ENCODE data around the gene TAF8. TPM values are rescaled to one million over a fixed set of nuclear protein-coding genes. Genes with fewer than 3 reads are reported as not detected.

TAF8 gene
- total RNA-seq, 1 donor from 2014 or later: 21.9 TPM

DNA sequence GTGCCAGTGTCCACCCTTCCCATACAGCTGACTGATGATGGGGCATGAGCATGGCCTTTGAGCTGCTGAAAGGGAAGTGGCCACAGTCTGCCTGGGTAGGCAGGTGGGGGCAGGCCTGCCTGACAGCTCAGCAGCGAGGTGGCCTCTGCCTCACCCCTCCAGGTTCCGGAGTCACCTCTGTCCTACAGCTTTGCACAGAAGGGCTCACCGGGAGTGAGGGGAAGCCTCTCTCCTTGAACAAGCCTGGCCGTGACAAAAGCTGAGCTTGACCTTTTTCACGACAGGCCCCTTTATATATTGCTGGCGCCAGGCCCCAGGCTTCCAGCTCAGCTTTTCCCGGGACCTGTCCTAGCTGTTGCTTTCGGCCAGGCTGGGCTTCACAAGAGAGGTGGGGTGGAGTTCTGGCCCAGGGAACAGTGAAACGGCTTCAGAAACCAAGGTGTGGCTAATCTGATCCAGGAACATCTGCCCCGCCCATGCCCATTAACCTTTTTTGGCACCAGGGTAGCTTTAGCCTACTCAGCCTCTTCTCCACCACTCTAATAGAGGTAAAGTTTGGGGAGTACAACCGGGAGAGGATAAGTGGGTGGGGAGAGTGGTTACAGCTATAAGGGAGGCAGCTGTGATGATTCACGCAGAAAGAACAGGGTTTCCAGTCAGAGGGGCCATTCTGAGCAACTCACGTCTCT, 49.2 kb downstream of the TAF8 start:
- Mint-ChIP-seq H3K4me3 (ENCODE audit: unreplicated experiment) (no peak overlapping the region), H3K9me3 (ENCODE audit: unreplicated experiment) (no peaks in the 10 kb centered on the region), H3K36me3 (ENCODE audit: low read depth, unreplicated experiment) (no peaks in the 10 kb centered on the region), H3K27me3 (ENCODE audit: unreplicated experiment) (peaks cover 5% of the 10 kb centered on the region), H3K4me1 (ENCODE audit: unreplicated experiment) (peaks cover 7% of the 10 kb centered on the region), H3K27ac (ENCODE audit: unreplicated experiment) (no peak overlapping the region)
- TF ChIP-seq, protein P1, sequence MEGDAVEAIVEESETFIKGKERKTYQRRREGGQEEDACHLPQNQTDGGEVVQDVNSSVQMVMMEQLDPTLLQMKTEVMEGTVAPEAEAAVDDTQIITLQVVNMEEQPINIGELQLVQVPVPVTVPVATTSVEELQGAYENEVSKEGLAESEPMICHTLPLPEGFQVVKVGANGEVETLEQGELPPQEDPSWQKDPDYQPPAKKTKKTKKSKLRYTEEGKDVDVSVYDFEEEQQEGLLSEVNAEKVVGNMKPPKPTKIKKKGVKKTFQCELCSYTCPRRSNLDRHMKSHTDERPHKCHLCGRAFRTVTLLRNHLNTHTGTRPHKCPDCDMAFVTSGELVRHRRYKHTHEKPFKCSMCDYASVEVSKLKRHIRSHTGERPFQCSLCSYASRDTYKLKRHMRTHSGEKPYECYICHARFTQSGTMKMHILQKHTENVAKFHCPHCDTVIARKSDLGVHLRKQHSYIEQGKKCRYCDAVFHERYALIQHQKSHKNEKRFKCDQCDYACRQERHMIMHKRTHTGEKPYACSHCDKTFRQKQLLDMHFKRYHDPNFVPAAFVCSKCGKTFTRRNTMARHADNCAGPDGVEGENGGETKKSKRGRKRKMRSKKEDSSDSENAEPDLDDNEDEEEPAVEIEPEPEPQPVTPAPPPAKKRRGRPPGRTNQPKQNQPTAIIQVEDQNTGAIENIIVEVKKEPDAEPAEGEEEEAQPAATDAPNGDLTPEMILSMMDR (IDR thresholded peaks at IDR 0.05; ENCODE audit: unreplicated experiment): no peak
- DNase-seq (ENCODE audit: low spot score): no peak

DNA sequence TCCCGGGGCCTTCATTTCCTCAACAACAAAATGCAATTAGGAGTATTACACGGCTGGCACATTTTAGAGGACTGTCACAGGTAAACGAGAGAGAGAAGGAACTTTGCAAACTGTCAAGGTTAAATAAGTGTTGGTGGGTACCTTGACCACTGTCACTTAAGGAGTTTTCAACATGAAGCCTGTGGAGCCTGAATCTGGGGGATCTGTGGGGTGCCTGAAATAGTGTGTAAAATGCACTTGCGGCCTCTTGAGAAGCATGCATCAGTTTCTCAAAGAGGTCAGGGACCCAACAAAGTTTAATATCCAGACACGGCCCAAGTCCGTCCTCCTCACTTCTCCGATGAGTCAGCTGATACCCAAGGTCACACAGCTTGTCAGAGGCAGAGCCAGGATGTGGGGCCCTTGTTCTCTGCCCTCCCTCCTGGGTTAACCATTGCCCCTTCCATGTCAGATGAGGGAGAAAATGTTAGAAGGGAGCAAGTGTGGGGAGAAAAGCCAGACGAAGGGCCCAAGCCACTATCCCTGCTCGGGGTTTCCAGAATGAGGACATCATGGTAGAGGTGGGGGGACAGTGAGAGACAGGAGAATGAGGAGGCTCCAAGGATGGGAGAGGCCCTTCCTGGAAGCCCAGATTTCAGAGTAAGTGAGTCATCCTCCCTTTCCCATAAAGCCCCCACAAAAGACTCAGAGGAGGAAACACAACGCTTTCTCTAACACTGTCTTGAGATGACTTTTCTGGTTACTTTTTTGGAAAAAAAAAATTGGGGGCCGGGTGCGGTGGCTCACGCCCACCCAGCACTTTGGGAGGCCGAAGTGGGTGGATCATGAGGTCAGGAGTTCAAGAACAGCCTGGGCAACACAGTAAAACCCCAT, 49.9 kb downstream of the TAF8 start:
- TF ChIP-seq, protein P1 (IDR thresholded peaks at IDR 0.05; ENCODE audit: unreplicated experiment): no peak
- Mint-ChIP-seq H3K4me1 (ENCODE audit: unreplicated experiment) (peaks cover 7% of the 10 kb centered on the region), H3K4me3 (ENCODE audit: unreplicated experiment) (no peak overlapping the region), H3K9me3 (ENCODE audit: unreplicated experiment) (no peaks in the 10 kb centered on the region), H3K36me3 (ENCODE audit: low read depth, unreplicated experiment) (no peaks in the 10 kb centered on the region), H3K27me3 (ENCODE audit: unreplicated experiment) (peaks cover 5% of the 10 kb centered on the region), H3K27ac (ENCODE audit: unreplicated experiment) (no peak overlapping the region)
- no peak for DNase-seq (ENCODE audit: low spot score)

DNA sequence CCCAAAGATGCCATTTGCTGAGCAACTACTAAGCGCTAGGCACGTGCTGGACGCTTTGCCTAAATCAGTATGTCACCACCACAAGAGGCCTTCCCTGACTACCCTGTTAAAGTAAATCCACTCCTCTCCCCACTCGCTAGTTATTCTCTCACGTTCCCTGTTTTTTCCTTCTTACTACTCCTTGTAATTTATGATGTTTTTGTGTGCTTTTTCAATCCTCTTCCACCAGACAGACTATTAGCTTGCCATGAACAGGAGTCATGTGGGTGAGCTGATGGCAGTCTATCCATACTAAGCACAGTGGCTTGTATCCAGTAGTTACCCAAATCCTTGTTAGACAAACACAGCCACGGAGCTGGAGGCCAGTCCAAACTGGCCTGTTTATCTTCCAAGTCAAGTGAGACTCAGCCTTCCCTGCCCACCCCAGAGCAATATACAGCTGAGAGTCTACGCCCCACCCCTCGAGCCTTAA, 50.9 kb downstream of the TAF8 start:
- Mint-ChIP-seq H3K27me3 (ENCODE audit: unreplicated experiment) (peaks cover 8% of the 10 kb centered on the region), H3K27ac (ENCODE audit: unreplicated experiment) (no peak overlapping the region), H3K4me1 (ENCODE audit: unreplicated experiment) (peaks cover 7% of the 10 kb centered on the region), H3K9me3 (ENCODE audit: unreplicated experiment) (no peaks in the 10 kb centered on the region), H3K36me3 (ENCODE audit: low read depth, unreplicated experiment) (no peaks in the 10 kb centered on the region), H3K4me3 (ENCODE audit: unreplicated experiment) (no peak overlapping the region)
- DNase-seq (ENCODE audit: low spot score): no peak
- TF ChIP-seq, protein P1 (IDR thresholded peaks at IDR 0.05; ENCODE audit: unreplicated experiment): no peak

DNA sequence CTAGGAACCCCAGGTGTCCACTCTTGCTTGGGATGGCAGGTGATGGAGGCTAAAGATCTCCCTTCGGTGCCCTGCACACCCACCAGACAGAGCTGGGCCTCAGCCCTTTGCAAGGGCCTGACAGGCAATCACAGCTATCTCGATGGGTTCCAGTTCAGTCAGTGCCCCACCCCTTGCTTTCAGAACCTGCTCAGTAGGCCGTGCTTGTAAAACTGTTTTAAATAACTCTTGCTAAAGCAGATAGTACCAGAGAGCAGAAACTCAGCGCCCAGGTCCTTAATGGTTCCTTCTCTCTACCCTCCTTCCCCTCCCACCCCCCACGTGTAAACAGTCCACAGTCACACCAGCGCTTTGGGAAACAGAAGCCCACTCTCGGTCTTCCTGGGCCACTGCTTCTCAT, 52.9 kb downstream of the TAF8 start:
- no peaks in the 10 kb centered on the region for H3K9me3 Mint-ChIP-seq (ENCODE audit: unreplicated experiment)
- peaks cover 8% of the 10 kb centered on the region for H3K27me3 Mint-ChIP-seq (ENCODE audit: unreplicated experiment)
- TF ChIP-seq, protein P1 (IDR thresholded peaks at IDR 0.05; ENCODE audit: unreplicated experiment): no peak
- peak overlapping the region; percentile 45 for H3K4me3 Mint-ChIP-seq (ENCODE audit: unreplicated experiment)
- no peak overlapping the region for H3K27ac Mint-ChIP-seq (ENCODE audit: unreplicated experiment)
- H3K4me1 Mint-ChIP-seq (ENCODE audit: unreplicated experiment): peaks cover 7% of the 10 kb centered on the region
- no peak for DNase-seq (ENCODE audit: low spot score)
- H3K36me3 Mint-ChIP-seq (ENCODE audit: low read depth, unreplicated experiment): no peaks in the 10 kb centered on the region

DNA sequence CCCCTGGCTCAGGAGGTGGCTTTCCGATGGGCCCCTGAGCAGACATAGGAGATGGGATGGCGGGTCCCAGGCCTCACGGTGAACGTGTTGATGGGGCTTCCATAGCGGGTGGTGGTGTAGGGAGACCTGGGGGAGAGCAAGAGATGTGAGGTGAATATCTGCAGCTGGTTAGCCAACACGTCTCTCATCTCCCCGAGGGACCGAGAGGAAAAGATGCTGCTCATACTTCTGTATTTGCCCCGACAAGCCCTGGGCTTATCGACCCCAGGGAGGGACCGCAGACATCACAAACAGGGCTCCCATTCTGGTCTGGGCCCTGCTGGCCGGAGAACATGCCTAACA, 53.4 kb downstream of the TAF8 start:
- DNase-seq (ENCODE audit: low spot score): no peak
- peaks cover 8% of the 10 kb centered on the region for H3K27me3 Mint-ChIP-seq (ENCODE audit: unreplicated experiment)

More for the DNA sequence above, 53.4 kb downstream of the TAF8 start:
- H3K4me1 Mint-ChIP-seq (ENCODE audit: unreplicated experiment): peaks cover 7% of the 10 kb centered on the region
- no peaks in the 10 kb centered on the region for H3K36me3 Mint-ChIP-seq (ENCODE audit: low read depth, unreplicated experiment)
- H3K27ac Mint-ChIP-seq (ENCODE audit: unreplicated experiment): peak overlapping the region; percentile 72
- H3K4me3 Mint-ChIP-seq (ENCODE audit: unreplicated experiment): peak overlapping the region; percentile 45
- TF ChIP-seq, protein P1 (IDR thresholded peaks at IDR 0.05; ENCODE audit: unreplicated experiment): no peak
- H3K9me3 Mint-ChIP-seq (ENCODE audit: unreplicated experiment): no peaks in the 10 kb centered on the region
